Measurements from ENCODE around the gene MCTP1. TPM values are rescaled to one million over a fixed set of nuclear protein-coding genes. Genes with fewer than 3 reads are reported as not detected.

MCTP1 gene
- total and polyA plus RNA-seq, 9 of the 15 experiments (the other 6 are each of a cell fraction or from before 2014, with no cell fraction given), result 0.04 to 0.93 (median 0.06) TPM; not detected in 4

- no peak overlapping the region for H3K9ac ChIP-seq (ENCODE audit: insufficient read depth in 1 of 2, low read depth in 2 of 2, low read length in 2 of 2)
- H3K4me2 ChIP-seq (ENCODE audit: insufficient read depth, low read length), result no peak overlapping the region
- WGBS (ENCODE audit: insufficient coverage, low coverage, missing lambda C conversion rate), result 0% methylated on average over 3 of the region's 4 CpGs
- no peaks in the 10 kb centered on the region for H3K9me3 ChIP-seq (replicated peaks; ENCODE audit: control insufficient read depth, insufficient read depth, low read depth, low read length)
- H3K4me1 ChIP-seq (replicated peaks in 1 of 2; ENCODE audit: control insufficient read depth in 2 of 2, insufficient read depth in 2 of 2, low read length in 2 of 2), result no peaks in the 10 kb centered on the region
- ChIA-PET POLR2A (no interaction called here), CTCF (ENCODE audit: low intra/inter-chr PET ratio) (no interaction called here)
- no peak overlapping the region for H3K27ac ChIP-seq (ENCODE audit: extremely low read depth, low read depth, low read length)
- FAIRE-seq (no peak), ATAC-seq (no peak), DNase-seq (ENCODE audit: extremely low read depth in 1 of 4, low spot score in 3 of 4) (no peak)
- H3K79me2 ChIP-seq (ENCODE audit: control insufficient read depth, insufficient read depth, low read length), result no peaks in the 10 kb centered on the region
- no TSS peak for BruUV-seq (replicated peaks)
- no peaks in the 10 kb centered on the region for H3K36me3 ChIP-seq (ENCODE audit: control insufficient read depth, insufficient read depth, low read length)
- intact Hi-C loops (cut with micrococcal nuclease) (no loop called here), in situ Hi-C loops (cut with MboI) (no loop called here)
- no peaks in the 10 kb centered on the region for H3K9me1 ChIP-seq (ENCODE audit: control insufficient read depth, insufficient read depth, low read length)
- H3K27me3 ChIP-seq (ENCODE audit: control insufficient read depth in 2 of 2, insufficient read depth in 2 of 2, low read length in 2 of 2), result peaks cover 0 to 8% of the 10 kb centered on the region in 2 experiments; a peak in 3 of 5 replicates
- no peak overlapping the region for H3K4me3 ChIP-seq
- H2AFZ ChIP-seq (ENCODE audit: low read depth, low read length), result no peak overlapping the region
- no peaks in the 10 kb centered on the region for H4K20me1 ChIP-seq (replicated peaks; ENCODE audit: control insufficient read depth, insufficient read depth, low read length)
- TF ChIP-seq EP400 (IDR thresholded peaks at IDR 0.05), result no peak
- TF ChIP-seq ZC3H4 (CRISPR knock-in tag; IDR thresholded peaks at IDR 0.05; ENCODE audit: borderline replicate concordance), result no peak
- no peak for TF ChIP-seq RFX1 (IDR thresholded peaks at IDR 0.05)
- TF ChIP-seq MGA (IDR thresholded peaks at IDR 0.05), result no peak
- no peak for TF ChIP-seq SP2 (IDR thresholded peaks at IDR 0.05; ENCODE audit: extremely low read depth, low read depth, low read length, poor library complexity, severe bottlenecking)
- no peak for TF ChIP-seq POLR2A (conservative IDR thresholded peaks at IDR 0.05)
- no peak for TF ChIP-seq ZNF41 (CRISPR knock-in tag; conservative IDR thresholded peaks at IDR 0.05)
- no peak for TF ChIP-seq RAD51 (IDR thresholded peaks at IDR 0.05; ENCODE audit: borderline replicate concordance, low read depth)
- no peak for TF ChIP-seq ZNF134 (CRISPR knock-in tag; conservative IDR thresholded peaks at IDR 0.05)
- TF ChIP-seq ZBTB26 (CRISPR knock-in tag; IDR thresholded peaks at IDR 0.05), result no peak
- no peak for TF ChIP-seq DDX20 (tag; IDR thresholded peaks at IDR 0.05; ENCODE audit: low read depth)
- TF ChIP-seq PCBP2 (IDR thresholded peaks at IDR 0.05; ENCODE audit: low read depth, low read length, poor library complexity, severe bottlenecking), result no peak
- TF ChIP-seq SUPT5H (IDR thresholded peaks at IDR 0.05), result no peak
Measured at GRCh38 chr5:94750681-94751080, 534.2 kb downstream of the MCTP1 start.
